Activated CD8-positive, alpha-beta memory T cell treated with anti-CD3 and anti-CD28 coated beads for 36 hours (primary cell): ENCODE measurements around the gene METAP2. TPM values are rescaled to one million over a fixed set of nuclear protein-coding genes. Genes with fewer than 3 reads are reported as not detected.

Source experiments
- CTCF ChIA-PET: fragments of 350-600 bp; sonication (Branson Sonifier 250); formaldehyde crosslinking; loops from one replicate; lab custom pipeline; 2021; ENCODE audit warnings: antibody characterized with exemption; lab: Charles Lee
- POLR2A ChIA-PET: fragments of 350-600 bp; sonication (Branson Sonifier 250); formaldehyde crosslinking; loops from one replicate; lab custom pipeline; 2021; ENCODE audit warnings: antibody characterized with exemption; lab: Charles Lee
- total RNA-seq, 2 experiments: library from RNA; stranded (reverse); gene quantifications; one replicate each; pipeline ENCODE4 v1.2.3, GENCODE V29; 2021

The METAP2 gene
- total RNA-seq, 2 experiments from 2014 or later = 117 to 122 TPM

DNA sequence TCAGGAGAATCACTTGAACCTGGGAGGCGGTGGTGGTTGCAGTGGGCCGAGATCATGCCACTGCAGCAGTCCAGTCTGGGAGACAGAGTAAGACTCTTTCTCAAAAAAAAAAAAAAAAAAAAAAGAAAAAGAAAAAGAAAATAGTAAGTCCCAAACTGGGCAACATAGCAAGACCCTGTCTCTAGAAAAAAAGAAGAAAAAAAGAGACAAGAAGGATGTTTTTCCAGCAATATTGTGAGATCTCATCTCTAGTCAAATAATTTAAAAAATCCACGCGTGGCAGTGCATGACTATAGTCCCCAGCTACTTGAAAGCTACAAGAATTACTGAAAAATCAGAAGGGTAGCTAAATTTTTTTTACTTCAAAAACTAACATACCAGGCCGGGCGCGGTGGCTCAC, 69.4 kb downstream of the METAP2 start:
- CTCF ChIA-PET = interaction anchor here (0.7 kb wide), 1 partner anchor 919 kb away, joined by 3 read pairs; no protein-coding TSS in a partner anchor
- POLR2A ChIA-PET = no interaction called here

DNA sequence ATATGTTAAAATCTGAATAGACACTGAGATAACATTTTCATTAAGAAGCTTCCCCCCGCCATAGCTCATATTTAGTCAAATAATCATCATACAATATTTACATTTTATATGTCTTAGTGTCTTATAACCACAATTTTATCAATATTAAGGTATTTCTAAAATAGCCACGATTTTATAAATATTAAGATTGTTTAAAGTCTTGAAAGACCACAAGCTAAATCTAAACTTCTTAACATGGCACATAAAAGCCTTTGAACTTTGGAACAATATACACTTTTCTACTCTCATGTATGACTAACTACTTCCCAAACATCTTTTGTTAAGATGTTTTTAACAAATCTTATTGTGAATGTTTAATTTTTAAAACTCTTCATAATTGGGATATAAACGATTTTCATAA, 70.8 kb downstream of the METAP2 start:
- CTCF ChIA-PET = no interaction called here
- POLR2A ChIA-PET = no interaction called here

DNA sequence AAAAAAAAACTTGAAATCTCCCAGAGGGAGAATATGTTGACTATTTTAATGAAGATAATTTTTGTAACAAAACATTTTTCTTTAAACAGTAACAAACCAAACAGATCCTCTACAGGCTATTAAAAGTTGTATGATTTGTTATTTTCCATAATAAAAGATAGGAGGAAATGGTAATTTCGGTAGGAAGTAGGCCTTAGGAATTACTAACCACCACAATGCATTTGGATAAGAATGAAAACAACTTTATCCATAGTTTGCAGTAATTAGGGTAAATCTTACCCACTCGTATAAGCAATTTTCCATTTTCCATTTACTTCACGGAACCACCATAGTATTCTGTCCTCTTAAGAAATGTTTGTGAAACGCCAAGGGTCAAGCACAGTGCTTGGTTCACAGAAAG, 71.4 kb downstream of the METAP2 start:
- CTCF ChIA-PET = no interaction called here
- POLR2A ChIA-PET = no interaction called here

DNA sequence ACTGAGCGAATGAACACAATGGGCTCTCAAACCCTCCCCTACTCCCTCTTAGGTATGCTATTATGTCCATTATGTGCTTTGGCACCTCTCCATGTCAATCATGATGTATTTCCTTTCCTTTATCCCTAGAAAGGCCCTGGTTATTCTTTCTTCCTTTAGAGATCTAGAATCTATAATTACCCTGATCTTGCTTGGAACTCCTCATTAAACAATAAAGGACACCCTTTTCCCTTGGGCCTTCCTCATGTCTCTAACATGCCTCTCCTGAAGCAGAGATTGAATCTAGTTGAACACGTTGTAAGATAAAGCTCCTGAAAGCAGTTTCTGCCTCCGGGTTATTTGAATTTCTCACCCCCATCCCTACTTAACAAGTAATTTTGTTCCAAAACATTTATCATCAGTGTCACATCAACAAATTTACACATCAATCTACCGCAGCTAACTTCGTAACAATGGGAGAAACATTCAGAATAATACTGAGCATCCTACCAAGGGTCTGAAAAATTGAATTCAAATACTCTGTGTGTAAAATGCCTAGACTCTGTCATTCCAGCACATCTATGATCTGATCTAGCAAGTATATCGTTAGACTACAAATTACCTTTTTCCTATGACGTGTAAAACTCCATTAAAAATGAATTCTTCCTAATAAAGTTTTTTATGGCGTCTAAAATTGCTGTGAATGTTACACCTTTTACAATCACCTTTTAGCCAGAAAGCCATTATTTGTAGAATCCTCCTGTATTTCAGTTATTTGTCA, 72.0 kb downstream of the METAP2 start:
- ChIA-PET POLR2A (no interaction called here), CTCF (no interaction called here)

DNA sequence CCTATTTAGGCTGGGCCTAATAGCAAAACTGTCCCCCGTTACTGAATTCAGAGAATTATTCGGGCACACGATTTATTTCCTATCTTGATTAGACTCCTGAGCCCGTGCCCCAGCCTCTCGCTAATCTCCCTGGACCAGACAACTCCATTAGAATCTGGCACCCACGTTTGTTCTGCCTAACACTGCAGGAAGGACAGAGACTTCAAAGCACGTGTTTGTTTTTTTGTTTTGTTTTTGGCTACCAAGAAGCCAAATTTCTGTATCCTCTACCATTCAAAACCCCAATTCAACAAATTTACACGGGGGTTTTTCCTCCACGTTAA, 72.5 kb downstream of the METAP2 start:
- POLR2A ChIA-PET = no interaction called here
- CTCF ChIA-PET = no interaction called here

DNA sequence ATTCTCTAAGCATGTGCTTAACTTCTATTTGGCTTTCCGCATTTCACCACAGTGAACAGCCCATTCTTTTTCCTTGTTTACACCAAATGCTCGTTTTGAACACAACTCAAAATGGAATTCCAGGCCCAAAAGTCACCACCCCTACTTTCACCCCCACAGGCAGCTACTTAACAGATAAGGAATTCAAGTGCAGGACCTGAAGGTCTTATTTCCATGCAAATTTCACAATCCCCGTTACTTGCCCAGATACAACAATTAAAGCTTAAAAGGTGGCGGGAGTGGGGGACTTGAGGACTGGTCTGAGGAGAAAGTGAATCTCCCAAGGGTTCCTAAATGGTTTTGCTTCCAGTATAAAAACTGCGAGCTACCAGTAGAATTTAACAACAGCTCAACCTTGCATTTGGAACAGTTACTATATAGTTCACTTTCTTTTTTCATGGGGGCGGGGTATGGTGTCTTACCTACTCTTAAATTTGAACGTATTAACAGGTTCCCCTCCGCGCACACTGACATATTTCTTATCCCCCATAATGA, 73.6 kb downstream of the METAP2 start:
- ChIA-PET CTCF (no interaction called here), POLR2A (interaction anchor here (0.6 to 1.0 kb wide), 2 partner anchors 9 to 24 kb away, joined by 7 to 9 read pairs; no protein-coding TSS in a partner anchor)

DNA sequence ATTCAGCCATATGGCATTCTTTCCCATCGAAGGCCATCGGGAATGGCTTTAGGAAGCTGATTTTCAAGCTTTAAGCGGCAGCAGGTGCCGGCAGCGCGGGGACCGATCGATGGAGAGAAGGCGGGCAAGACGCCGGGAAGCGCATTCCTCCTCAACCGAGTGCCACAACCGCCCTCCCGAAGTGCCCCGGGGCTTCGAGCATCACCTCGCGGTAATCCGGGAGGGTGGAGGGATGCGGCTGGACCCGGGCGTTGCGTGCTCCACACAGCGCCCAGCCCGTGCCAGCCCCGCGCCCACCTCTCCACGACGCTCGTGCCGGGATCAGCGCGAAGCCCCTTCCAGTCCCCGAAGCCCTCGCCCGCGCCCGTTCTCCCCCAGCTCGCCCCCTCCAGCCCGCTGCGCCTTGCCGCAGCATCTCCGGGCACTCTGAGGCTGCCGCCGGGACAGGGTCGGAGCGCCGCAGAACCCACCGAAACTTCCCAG, 74.1 kb downstream of the METAP2 start:
- ChIA-PET POLR2A (interaction anchor here (1.0 kb wide), 1 partner anchor 10 kb away, joined by 9 read pairs; no protein-coding TSS in a partner anchor), CTCF (no interaction called here)

DNA sequence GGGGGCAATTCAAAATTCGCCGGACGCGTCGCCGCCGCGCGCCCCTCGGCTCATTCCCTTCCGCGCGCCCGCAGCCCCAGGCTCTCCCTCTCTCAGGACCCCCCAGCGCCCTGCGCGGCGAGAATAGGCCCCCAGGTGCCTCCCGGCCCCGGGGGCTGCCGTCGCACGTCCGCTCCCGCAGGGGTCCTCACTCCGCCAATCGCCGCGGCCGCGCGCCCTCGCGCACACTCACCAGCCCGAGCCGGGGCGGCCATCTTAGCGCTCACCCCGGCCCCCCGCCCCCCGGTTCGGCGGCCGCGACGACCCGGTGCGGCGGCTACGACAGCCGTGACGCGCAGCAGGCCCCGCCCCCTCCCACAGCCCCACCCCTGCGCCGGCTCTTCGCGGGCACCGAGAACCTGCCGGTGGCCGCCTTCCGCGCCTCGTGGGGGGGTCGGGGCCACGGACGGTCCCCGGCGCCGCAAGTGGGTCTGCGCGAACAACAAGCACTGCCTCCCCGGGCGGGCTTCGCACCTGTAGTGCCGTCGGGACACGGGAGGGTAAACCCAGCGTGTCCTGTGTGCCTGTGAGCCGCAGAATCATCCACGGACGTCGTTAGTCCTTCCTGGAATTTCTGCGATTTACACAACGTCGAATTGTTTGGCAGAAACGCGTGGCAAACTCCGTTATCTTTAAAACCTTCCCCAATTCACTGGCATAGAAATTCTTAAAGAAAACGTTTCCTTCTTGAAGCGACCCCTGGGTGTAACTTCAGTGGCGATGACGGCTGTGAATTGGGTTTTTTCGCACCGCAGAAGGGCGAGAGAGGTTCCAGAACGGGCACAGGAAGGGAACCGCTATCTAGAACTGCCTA, 74.8 kb downstream of the METAP2 start:
- CTCF ChIA-PET = no interaction called here
- POLR2A ChIA-PET = interaction anchor here (1.0 kb wide), 1 partner anchor 10 kb away, joined by 9 read pairs; no protein-coding TSS in a partner anchor

DNA sequence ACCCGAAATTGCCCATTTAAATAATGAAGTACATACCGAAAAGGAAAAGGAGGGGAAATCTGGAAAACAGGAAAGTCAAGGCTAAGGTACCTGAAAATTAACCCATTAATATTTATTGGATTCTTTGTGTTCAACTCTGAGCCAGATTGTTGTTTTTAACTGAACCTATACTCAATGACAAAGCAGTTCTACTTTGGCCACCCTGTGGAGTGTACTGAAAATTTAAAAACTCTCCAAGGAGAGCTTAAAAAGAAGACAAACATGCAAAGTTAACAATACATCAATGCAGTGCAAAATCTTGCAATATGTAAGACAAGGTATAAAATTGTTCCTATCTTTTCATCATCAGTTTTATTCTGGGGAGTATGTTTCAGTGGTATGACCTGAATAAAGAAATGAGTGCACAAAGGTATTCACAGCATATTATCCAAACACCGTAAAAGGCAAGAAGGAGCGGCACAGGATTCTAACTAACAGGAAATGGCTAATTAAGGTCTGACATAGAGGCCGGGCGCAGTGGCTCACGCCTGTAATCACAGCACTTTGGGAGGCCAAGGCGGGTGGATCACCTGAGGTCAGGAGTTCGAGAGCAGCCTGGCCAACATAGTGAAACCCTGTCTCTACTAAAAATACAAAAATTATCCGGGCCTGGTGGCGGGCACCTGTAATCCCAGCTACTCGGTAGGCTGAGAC, 75.6 kb downstream of the METAP2 start:
- ChIA-PET POLR2A (interaction anchor here (0.6 kb wide), 1 partner anchor 407 kb away, joined by 5 read pairs; no protein-coding TSS in a partner anchor), CTCF (interaction anchor here (0.7 kb wide), 2 partner anchors 163 to 942 kb away, joined by 3 to 5 read pairs; no protein-coding TSS in a partner anchor)

DNA sequence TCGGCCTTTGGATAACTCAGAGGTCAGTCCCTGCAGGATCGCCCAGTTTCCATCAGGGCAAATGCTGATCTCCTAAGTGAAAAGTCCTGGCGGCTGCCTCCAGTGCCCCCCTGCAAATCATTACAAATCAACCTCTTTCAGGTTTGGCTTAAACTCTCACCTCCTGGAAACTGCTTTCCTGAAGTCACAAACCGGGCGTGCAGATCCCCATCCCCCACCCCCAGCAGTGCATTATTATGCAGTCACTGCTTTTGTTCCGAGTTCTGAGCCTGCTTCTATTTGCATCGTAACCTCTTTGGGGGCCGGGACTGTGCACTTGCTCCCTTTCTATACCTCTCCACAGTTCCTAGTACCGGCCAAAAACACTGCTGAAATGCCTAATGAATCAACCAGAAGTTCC, 77.4 kb downstream of the METAP2 start, which contains the start of gene USP44:
Gene USP44, minus strand, starts transcription at position 172 of the 400 bp plus-strand sequence. CDS start 17,220 bp downstream, outside the sequence.
- CTCF ChIA-PET = no interaction called here
- POLR2A ChIA-PET = no interaction called here

DNA sequence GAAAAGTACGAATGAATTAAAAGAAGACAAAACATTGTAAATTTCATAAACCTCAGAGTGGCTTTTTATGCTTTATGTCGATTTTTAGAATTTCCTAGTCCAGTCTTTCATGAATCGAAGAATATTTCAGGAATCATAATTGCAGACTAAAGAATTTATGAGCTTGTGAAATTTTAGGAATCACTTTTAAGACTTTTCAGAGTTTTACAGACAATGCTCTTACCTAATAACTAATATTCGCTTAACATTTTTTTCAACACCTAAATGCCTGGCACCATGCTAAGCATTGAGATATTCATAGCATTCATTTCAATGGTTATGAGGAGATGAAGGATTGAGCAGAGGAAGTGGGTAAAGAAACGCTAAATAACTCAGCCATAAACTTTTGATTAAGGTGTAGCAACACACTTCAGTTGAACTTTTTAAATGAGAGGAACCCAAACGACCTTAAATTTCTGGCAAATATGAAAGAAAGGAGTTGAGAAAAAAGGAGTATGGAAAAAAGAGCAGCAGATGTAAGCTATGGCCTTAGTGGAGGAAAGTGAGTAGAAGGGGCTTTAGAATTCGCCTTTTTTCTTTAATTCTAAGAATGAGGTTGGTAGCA, 78.1 kb downstream of the METAP2 start:
- POLR2A ChIA-PET = no interaction called here

DNA sequence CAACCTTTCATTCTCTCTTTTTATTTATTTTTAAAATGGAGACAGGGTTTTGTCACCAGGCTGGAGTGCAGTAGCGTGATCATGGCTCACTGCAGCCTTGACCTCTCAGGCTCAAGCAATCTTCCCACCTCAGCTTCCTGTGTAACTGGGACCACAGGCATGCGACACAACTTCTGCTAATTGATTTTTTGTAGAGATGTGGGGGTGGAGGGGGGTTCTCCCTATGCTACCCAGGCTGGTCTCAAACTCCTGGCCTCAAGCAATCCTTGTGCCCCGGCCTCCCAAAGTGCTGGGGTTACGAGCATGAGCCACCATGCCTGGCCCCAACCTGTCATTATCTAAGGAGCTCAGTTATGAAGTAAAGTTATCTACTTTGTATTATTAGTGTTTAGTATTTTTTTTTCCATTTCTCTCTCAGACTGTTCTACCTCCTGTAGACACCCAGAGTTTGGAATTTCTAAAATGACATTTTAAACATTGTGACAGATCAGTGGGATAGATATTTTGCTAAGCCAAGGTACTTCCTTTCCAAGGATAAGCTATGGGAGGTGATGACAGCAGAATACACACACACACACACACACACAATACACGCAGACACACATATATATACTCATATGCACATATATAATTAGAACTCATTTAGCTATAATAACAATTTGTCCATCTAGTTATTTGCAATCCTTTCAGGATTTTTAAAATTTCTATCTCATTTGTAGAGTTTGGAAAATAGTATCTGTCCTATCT, 79.4 kb downstream of the METAP2 start:
- POLR2A ChIA-PET = interaction anchor here (0.6 kb wide), 1 partner anchor 480 kb away, joined by 3 read pairs; the partner anchor contains the start of gene NR2C1
- CTCF ChIA-PET = interaction anchor here (0.6 kb wide), 1 partner anchor 237 kb away, joined by 3 read pairs; no protein-coding TSS in a partner anchor

More for the DNA sequence above, 78.1 kb downstream of the METAP2 start:
- CTCF ChIA-PET = no interaction called here

DNA sequence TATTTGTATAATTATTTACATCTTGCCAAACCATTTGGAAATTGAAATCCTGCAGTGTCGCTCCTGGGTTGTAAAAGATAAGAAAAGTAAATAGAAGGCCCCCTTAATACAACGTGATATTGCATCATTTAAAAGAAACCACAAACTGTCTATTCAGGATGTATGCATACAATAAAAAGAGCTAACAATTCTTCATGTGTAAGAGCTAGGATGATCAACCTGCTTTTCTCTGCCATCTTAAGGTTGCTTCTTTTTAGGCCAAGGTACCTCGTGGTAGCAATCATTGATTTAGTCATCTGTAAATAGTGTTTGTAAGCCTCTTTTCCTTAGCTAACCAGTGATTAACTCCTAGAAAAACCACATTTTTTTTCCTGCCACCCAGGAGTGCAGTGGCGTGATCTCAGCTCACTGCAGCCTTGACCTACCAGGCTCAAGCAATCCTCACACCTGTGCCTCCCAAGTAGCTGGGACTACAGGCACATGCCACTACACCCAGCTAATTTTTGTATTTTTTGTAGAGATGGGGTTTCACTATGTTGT, 80.7 kb downstream of the METAP2 start:
- CTCF ChIA-PET = no interaction called here
- POLR2A ChIA-PET = no interaction called here

DNA sequence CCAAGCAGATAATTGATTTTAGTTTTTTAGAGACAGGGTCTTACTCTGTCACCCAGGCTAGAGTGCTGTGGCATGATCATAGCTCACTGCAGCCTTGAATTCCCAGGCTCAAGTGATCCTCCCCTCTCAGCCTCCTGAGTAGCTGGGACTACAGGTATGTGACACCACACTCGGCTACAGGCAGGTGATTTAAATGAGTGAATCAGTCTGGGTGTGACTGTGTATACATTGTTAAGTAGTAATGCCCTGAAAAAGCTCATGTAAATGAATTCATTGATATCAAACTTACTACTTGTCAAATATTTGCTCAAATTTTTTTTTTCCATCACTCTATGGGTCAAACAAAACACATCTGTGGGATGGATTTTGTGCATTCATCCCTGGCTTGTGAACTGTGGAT, 83.7 kb downstream of the METAP2 start:
- POLR2A ChIA-PET = no interaction called here
- CTCF ChIA-PET = no interaction called here
